Measurements from ENCODE around the gene BICD2. TPM values are rescaled to one million over a fixed set of nuclear protein-coding genes. Genes with fewer than 3 reads are reported as not detected.

Gene BICD2
- total and polyA plus RNA-seq, 4 donors = 2.5 to 16.0 (median 11.2) TPM

DNA sequence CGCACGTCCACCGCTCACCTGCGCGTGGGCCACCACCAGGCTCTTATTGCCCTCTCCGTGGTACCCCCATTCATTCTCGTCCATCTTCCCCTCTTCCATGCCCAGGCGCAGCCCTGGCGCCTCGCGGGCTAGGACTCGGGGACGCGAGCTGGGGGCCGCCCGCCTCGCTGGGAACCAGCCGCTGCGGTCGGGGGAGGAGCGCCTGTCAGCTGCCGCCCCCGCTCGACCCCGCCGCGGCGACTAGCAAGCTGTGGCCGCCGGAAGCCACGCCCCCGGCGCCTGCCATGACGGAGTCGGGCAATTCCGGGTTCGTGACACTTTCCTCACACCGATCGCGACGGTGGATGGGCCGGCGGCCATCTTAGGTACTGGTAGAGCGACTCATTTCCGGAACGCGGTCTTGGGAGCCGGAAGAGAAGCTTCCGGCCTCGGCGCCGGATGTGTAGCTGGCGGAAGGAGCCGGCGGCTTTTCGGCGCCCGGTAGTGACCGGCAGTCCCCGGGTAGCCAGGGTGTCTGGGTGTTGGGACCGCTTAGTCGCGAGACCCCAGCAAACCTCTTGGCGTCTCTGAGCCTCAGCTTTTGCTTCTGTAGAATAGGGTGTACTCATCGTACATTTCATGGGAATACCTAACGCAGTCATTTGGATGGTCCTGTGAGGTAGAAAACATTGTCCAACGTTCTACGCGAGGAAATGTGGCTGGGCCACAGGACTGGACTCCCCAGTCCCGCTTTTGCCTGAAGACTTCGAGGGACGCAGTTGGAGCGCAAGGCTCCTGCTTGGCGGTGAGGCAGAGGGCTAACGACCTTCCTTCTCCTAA, 94.5 kb downstream of the BICD2 start, which contains the start of gene IPPK:
IPPK (minus strand) TSS at position 242 of the 819 bp plus-strand sequence; CDS start at position 99, 143 bp downstream.
- Histone ChIP-seq H3K9me3 (ENCODE audit: control insufficient read depth in 4 of 4, low read length in 3 of 4) (no peaks in the 10 kb centered on the region), H3K4me1 (ENCODE audit: control insufficient read depth in 4 of 4, insufficient read depth in 4 of 4, low read length in 3 of 4) (peaks cover 11 to 37% (median 29%) of the 10 kb centered on the region in 4 donors), H3K36me3 (ENCODE audit: control insufficient read depth in 4 of 4, insufficient read depth in 3 of 4, low read depth in 1 of 4, low read length in 3 of 4) (no peaks in the 10 kb centered on the region), H3K27me3 (ENCODE audit: control insufficient read depth in 4 of 4, insufficient read depth in 4 of 4, low read length in 3 of 4) (no peaks in the 10 kb centered on the region), H3K27ac (ENCODE audit: low read depth in 1 of 2, low read length in 2 of 2) (peak within 1 kb of the TSS; percentile 88 to 93), H3K9ac (ENCODE audit: low read depth in 1 of 2, low read length in 2 of 2) (peak within 1 kb of the TSS; percentile 97 to 98), H3K4me3 (ENCODE audit: low read depth in 1 of 3, low read length in 3 of 3) (peak within 1 kb of the TSS; percentile 83 to 100 (median 97))
- no peak for TF ChIP-seq HNF4G (IDR thresholded peaks at IDR 0.05)
- TF ChIP-seq RAD21 (IDR thresholded peaks at IDR 0.05) = peak; percentile 25 to 36
- peak; percentile 63 for TF ChIP-seq NR2F2 (IDR thresholded peaks at IDR 0.05)
- TF ChIP-seq, protein P1, sequence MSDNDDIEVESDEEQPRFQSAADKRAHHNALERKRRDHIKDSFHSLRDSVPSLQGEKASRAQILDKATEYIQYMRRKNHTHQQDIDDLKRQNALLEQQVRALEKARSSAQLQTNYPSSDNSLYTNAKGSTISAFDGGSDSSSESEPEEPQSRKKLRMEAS (IDR thresholded peaks at IDR 0.05) = peak; percentile 97
- TF ChIP-seq, protein P2, sequence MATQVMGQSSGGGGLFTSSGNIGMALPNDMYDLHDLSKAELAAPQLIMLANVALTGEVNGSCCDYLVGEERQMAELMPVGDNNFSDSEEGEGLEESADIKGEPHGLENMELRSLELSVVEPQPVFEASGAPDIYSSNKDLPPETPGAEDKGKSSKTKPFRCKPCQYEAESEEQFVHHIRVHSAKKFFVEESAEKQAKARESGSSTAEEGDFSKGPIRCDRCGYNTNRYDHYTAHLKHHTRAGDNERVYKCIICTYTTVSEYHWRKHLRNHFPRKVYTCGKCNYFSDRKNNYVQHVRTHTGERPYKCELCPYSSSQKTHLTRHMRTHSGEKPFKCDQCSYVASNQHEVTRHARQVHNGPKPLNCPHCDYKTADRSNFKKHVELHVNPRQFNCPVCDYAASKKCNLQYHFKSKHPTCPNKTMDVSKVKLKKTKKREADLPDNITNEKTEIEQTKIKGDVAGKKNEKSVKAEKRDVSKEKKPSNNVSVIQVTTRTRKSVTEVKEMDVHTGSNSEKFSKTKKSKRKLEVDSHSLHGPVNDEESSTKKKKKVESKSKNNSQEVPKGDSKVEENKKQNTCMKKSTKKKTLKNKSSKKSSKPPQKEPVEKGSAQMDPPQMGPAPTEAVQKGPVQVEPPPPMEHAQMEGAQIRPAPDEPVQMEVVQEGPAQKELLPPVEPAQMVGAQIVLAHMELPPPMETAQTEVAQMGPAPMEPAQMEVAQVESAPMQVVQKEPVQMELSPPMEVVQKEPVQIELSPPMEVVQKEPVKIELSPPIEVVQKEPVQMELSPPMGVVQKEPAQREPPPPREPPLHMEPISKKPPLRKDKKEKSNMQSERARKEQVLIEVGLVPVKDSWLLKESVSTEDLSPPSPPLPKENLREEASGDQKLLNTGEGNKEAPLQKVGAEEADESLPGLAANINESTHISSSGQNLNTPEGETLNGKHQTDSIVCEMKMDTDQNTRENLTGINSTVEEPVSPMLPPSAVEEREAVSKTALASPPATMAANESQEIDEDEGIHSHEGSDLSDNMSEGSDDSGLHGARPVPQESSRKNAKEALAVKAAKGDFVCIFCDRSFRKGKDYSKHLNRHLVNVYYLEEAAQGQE (IDR thresholded peaks at IDR 0.05) = peak; percentile 39
- TF ChIP-seq, protein P3, sequence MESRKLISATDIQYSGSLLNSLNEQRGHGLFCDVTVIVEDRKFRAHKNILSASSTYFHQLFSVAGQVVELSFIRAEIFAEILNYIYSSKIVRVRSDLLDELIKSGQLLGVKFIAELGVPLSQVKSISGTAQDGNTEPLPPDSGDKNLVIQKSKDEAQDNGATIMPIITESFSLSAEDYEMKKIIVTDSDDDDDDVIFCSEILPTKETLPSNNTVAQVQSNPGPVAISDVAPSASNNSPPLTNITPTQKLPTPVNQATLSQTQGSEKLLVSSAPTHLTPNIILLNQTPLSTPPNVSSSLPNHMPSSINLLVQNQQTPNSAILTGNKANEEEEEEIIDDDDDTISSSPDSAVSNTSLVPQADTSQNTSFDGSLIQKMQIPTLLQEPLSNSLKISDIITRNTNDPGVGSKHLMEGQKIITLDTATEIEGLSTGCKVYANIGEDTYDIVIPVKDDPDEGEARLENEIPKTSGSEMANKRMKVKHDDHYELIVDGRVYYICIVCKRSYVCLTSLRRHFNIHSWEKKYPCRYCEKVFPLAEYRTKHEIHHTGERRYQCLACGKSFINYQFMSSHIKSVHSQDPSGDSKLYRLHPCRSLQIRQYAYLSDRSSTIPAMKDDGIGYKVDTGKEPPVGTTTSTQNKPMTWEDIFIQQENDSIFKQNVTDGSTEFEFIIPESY (IDR thresholded peaks at IDR 0.05) = no peak
- TF ChIP-seq FOXA2 (IDR thresholded peaks at IDR 0.05) = no peak
- TF ChIP-seq SP1 (IDR thresholded peaks at IDR 0.05) = peak; percentile 73
- peak; percentile 69 to 74 for TF ChIP-seq RXRA (IDR thresholded peaks at IDR 0.05)
- TF ChIP-seq, protein P4, sequence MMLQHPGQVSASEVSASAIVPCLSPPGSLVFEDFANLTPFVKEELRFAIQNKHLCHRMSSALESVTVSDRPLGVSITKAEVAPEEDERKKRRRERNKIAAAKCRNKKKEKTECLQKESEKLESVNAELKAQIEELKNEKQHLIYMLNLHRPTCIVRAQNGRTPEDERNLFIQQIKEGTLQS (IDR thresholded peaks at IDR 0.05) = no peak
- TF ChIP-seq EGR1 (IDR thresholded peaks at IDR 0.05; ENCODE audit: low read depth in 2 of 2) = peak; percentile 94 to 97
- TF ChIP-seq TAF1 (conservative IDR thresholded peaks at IDR 0.05) = peak; percentile 61
- peak; percentile 99 for TF ChIP-seq YY1 (IDR thresholded peaks at IDR 0.05)
- TF ChIP-seq GABPA (IDR thresholded peaks at IDR 0.05 in 1 of 2, conservative IDR thresholded peaks at IDR 0.05 in 1 of 2) = peak; percentile 96 to 99
- TF ChIP-seq JUND (IDR thresholded peaks at IDR 0.05) = peak in 1 of 2 donors; percentile 54
- TF ChIP-seq FOXA1 (IDR thresholded peaks at IDR 0.05) = no peak
- DNase-seq (ENCODE audit: low spot score) = peak; percentile 94
- under 1% methylated on average over 75 of the region's 75 CpGs for WGBS

DNA sequence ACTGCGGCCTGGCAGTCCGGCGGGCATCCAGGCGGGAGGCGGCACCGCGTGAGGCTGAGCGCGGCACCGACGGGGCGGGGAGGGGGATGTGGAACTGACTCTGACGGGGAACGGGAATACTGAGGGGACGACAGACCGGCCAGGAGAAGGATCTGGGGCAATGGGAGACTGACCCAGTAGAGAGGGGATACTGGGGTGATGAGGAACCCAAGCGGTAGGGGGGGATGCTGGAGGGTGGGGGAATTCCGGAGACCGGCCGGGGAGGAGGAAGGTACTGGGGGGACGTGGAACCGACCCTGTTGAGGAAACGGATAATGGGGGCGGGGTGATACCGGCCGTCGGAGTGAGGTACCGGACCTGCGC, 95.1 kb downstream of the BICD2 start:
- H3K27ac ChIP-seq (ENCODE audit: low read depth in 1 of 2, low read length in 2 of 2) = peak overlapping the region; percentile 88 to 93
- peak; percentile 50 for DNase-seq (ENCODE audit: low spot score)
- H3K27me3 ChIP-seq (ENCODE audit: control insufficient read depth in 4 of 4, insufficient read depth in 4 of 4, low read length in 3 of 4) = no peaks in the 10 kb centered on the region
- peak overlapping the region; percentile 59 to 91 for H3K9ac ChIP-seq (ENCODE audit: low read depth in 1 of 2, low read length in 2 of 2)
- peaks cover 11 to 37% (median 29%) of the 10 kb centered on the region in 4 donors for H3K4me1 ChIP-seq (ENCODE audit: control insufficient read depth in 4 of 4, insufficient read depth in 4 of 4, low read length in 3 of 4)
- WGBS = under 1% methylated on average over 29 of the region's 29 CpGs
- H3K9me3 ChIP-seq (ENCODE audit: control insufficient read depth in 4 of 4, low read length in 3 of 4) = no peaks in the 10 kb centered on the region
- H3K4me3 ChIP-seq (ENCODE audit: low read depth in 1 of 3, low read length in 3 of 3) = peak overlapping the region; percentile 83 to 100 (median 84)
- TF ChIP-seq RXRA (IDR thresholded peaks at IDR 0.05) = no peak
- no peaks in the 10 kb centered on the region for H3K36me3 ChIP-seq (ENCODE audit: control insufficient read depth in 4 of 4, insufficient read depth in 3 of 4, low read depth in 1 of 4, low read length in 3 of 4)
